Measurements from ENCODE around the gene GIMAP5. TPM values are rescaled to one million over a fixed set of nuclear protein-coding genes. Genes with fewer than 3 reads are reported as not detected.

Gene GIMAP5
- total RNA-seq, 4 donors from 2014 or later = 2.6 to 15.7 (median 11.2) TPM

DNA sequence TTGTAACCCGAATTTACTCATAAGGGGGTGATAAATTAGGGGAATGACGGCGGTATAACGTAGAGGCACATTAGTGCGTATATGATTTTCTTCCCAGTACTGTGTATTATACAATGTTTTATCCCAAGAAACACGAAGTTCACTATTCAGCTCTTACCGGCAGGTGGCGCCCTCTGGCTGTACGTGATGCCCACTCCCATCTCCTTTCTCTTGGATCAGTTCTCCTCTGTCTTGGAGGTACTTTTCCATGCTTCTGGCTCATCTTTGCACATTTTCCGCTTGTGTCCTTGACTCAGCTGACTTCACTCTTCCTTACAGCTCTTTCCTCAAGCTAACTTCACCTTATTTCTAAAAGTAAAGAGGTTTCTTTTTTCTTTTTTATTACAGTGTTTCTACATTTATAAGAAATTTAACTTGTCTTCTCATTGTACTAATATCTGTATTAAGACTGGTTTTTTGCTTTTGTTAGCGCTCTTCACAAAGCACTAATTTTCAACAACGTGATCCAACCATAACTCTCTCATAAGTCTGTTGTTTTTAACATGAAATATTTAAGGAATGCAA lies 41.6 kb downstream of the GIMAP5 start:
- WGBS, 2 donors (ENCODE audit: low coverage in 1 of 2) = 6 to 7% methylated on average over 10 to 12 of the region's 12 CpGs
- Histone ChIP-seq H3K4me1 (peaks cover 3 to 42% (median 12%) of the 10 kb centered on the region in 4 donors), H3K4me3 (no peak overlapping the region), H3K27ac (peak overlapping the region in 3 of 4 donors; percentile 28 to 35 (median 32)), H3K27me3 (no peaks in the 10 kb centered on the region), H3K36me3 (no peaks in the 10 kb centered on the region), H3K9me3 (no peaks in the 10 kb centered on the region)
- intact Hi-C loops (cut with DNase I; ENCODE audit: low total_unique reads) (no loop called here), in situ Hi-C loops (cut with MboI; ENCODE audit: low pct_ligation_motif_present in 1 of 4, low pct_unique_long_range_greater_than_20kb in 1 of 4, low sequenced_read_pairs in 3 of 4) (loop anchor here (5.0 to 25.0 kb wide), 5 partner anchors 96 to 208 kb away; partner anchors contain the start of genes KCNH2 (in 2 of the 4) and NOS3 (in 2 of the 4))
- TF ChIP-seq POLR2AphosphoS5 (IDR thresholded peaks at IDR 0.05) (peak in 1 of 3 donors; percentile 19), EP300 (IDR thresholded peaks at IDR 0.05; ENCODE audit: low read depth) (no peak)
- TF ChIP-seq, protein P1, sequence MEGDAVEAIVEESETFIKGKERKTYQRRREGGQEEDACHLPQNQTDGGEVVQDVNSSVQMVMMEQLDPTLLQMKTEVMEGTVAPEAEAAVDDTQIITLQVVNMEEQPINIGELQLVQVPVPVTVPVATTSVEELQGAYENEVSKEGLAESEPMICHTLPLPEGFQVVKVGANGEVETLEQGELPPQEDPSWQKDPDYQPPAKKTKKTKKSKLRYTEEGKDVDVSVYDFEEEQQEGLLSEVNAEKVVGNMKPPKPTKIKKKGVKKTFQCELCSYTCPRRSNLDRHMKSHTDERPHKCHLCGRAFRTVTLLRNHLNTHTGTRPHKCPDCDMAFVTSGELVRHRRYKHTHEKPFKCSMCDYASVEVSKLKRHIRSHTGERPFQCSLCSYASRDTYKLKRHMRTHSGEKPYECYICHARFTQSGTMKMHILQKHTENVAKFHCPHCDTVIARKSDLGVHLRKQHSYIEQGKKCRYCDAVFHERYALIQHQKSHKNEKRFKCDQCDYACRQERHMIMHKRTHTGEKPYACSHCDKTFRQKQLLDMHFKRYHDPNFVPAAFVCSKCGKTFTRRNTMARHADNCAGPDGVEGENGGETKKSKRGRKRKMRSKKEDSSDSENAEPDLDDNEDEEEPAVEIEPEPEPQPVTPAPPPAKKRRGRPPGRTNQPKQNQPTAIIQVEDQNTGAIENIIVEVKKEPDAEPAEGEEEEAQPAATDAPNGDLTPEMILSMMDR (IDR thresholded peaks at IDR 0.05) = peak; percentile 88 to 95 (median 89)
- peak; percentile 91 for DNase-seq

DNA sequence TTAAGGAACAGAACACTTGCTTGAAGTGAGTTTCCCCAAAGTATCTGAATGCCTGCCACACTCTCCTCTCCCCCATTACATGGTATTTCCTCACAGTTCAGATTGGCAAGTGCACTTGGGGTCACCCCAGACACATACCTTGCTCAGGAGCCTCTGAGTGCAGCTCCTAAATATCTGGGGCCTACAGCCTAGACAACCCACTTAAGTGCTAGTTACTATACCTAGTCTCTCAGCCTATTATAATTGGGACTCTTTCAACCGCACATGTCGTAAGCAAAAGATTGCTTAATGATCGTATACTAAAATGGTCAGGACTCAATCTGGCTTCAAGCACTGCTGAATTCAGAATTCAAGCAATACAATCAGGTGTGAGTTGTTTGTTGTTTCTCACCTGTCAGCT lies 43.1 kb downstream of the GIMAP5 start:
- no peak overlapping the region for H3K4me3 ChIP-seq
- TF ChIP-seq EP300 (IDR thresholded peaks at IDR 0.05; ENCODE audit: low read depth) = no peak
- TF ChIP-seq POLR2AphosphoS5 (IDR thresholded peaks at IDR 0.05) = no peak
- TF ChIP-seq, protein P1 (IDR thresholded peaks at IDR 0.05) = no peak
- TF ChIP-seq POLR2A (IDR thresholded peaks at IDR 0.05) = no peak
- in situ Hi-C loops (cut with MboI; ENCODE audit: low pct_ligation_motif_present in 1 of 4, low pct_unique_long_range_greater_than_20kb in 1 of 4, low sequenced_read_pairs in 3 of 4) = loop anchor here in 2 of 4 donors (10.0 to 25.0 kb wide), 2 partner anchors 75 to 207 kb away; partner anchors contain the start of genes KCNH2 (in 2 of the 2), NOS3 (in 2 of the 2) and AOC1 (in 1 of the 2)
- intact Hi-C loops (cut with DNase I; ENCODE audit: low total_unique reads) = loop anchor here (5.0 to 10.0 kb wide), 2 partner anchors 95 to 207 kb away; no protein-coding TSS in a partner anchor
- H3K36me3 ChIP-seq = no peaks in the 10 kb centered on the region
- H3K27me3 ChIP-seq = no peaks in the 10 kb centered on the region
- peak overlapping the region; percentile 47 to 83 (median 68) for H3K27ac ChIP-seq
- no peaks in the 10 kb centered on the region for H3K9me3 ChIP-seq
- DNase-seq = no peak
- peaks cover 13 to 56% (median 25%) of the 10 kb centered on the region in 4 donors for H3K4me1 ChIP-seq
- WGBS, 2 donors (ENCODE audit: low coverage in 1 of 2) = 37% methylated on average over 3 of the region's 3 CpGs; no CpG with 5 or more reads in 1 of the 2 donors

DNA sequence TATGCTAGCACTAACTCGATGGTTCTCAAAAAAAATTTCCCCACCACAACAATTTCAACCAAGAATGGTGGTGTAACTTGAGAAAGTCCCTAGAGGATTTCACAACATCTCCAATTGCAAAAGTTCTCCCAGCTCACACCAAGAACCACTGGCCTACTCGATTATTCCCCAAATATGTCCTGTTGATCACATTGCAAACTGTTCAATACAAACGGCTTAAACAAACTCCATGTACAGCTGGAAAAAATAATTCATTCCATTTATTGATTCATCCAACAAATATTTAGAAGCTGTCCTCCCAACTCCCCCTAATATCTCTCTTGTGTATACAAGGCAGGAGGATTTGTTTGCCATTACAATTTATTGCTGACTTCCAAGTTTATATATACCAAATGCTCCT lies 43.9 kb downstream of the GIMAP5 start:
- in situ Hi-C loops (cut with MboI; ENCODE audit: low pct_ligation_motif_present in 1 of 4, low pct_unique_long_range_greater_than_20kb in 1 of 4, low sequenced_read_pairs in 3 of 4) = loop anchor here in 2 of 4 donors (10.0 to 25.0 kb wide), 2 partner anchors 74 to 206 kb away; partner anchors contain the start of genes KCNH2 (in 2 of the 2), NOS3 (in 2 of the 2) and AOC1 (in 1 of the 2)
- peaks cover 14 to 64% (median 30%) of the 10 kb centered on the region in 4 donors for H3K4me1 ChIP-seq
- no peaks in the 10 kb centered on the region for H3K9me3 ChIP-seq
- H3K27me3 ChIP-seq = no peaks in the 10 kb centered on the region
- peak in 1 of 3 donors; percentile 17 for TF ChIP-seq POLR2AphosphoS5 (IDR thresholded peaks at IDR 0.05)
- TF ChIP-seq EP300 (IDR thresholded peaks at IDR 0.05; ENCODE audit: low read depth) = no peak
- DNase-seq = no peak
- 30 to 42% methylated on average over 2 to 3 of the region's 3 CpGs for WGBS, 2 donors (ENCODE audit: low coverage in 1 of 2)
- intact Hi-C loops (cut with DNase I; ENCODE audit: low total_unique reads) = loop anchor here (5.0 to 10.0 kb wide), 2 partner anchors 94 to 206 kb away; no protein-coding TSS in a partner anchor
- no peaks in the 10 kb centered on the region for H3K36me3 ChIP-seq
- peak overlapping the region; percentile 64 to 87 (median 84) for H3K27ac ChIP-seq
- no peak overlapping the region for H3K4me3 ChIP-seq

DNA sequence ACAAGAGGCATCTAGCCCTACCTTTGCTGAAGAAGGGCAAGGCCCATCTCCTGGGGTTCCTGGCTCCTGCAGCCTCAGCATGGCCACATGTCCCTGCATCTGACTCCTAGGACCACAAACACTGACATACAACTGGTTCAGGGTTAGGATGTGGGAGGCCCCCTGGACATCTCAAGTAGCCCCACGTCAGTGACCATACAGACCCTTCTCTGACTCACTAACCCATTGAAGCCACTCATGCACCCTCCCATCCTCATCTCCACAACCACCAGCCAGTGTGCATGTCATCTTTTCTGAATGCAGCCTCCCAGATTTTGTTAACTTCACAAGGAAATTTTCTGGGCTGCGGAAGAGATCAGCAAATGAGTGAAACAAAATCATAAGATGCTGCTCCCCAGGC lies 44.7 kb downstream of the GIMAP5 start:
- Histone ChIP-seq H3K9me3 (no peaks in the 10 kb centered on the region), H3K27me3 (no peaks in the 10 kb centered on the region), H3K4me3 (no peak overlapping the region), H3K4me1 (peaks cover 14 to 73% (median 37%) of the 10 kb centered on the region in 4 donors), H3K27ac (peak overlapping the region; percentile 64 to 87 (median 84)), H3K36me3 (no peaks in the 10 kb centered on the region)
- TF ChIP-seq EP300 (IDR thresholded peaks at IDR 0.05; ENCODE audit: low read depth) (no peak), POLR2A (IDR thresholded peaks at IDR 0.05) (no peak), POLR2AphosphoS5 (IDR thresholded peaks at IDR 0.05) (no peak)
- TF ChIP-seq, protein P1 (IDR thresholded peaks at IDR 0.05) = no peak
- in situ Hi-C loops (cut with MboI; ENCODE audit: low pct_ligation_motif_present in 1 of 4, low pct_unique_long_range_greater_than_20kb in 1 of 4, low sequenced_read_pairs in 3 of 4) = loop anchor here in 2 of 4 donors (10.0 to 25.0 kb wide), 2 partner anchors 73 to 205 kb away; partner anchors contain the start of genes KCNH2 (in 2 of the 2), NOS3 (in 2 of the 2) and AOC1 (in 1 of the 2)
- 68 to 83% methylated on average over 1 to 2 of the region's 2 CpGs for WGBS, 2 donors (ENCODE audit: low coverage in 1 of 2)
- intact Hi-C loops (cut with DNase I; ENCODE audit: low total_unique reads) = loop anchor here (5.0 to 10.0 kb wide), 2 partner anchors 93 to 205 kb away; no protein-coding TSS in a partner anchor
- DNase-seq = no peak
